GM12872 (cell line): ENCODE measurements around the gene BCHE.

Source experiments
- TF ChIP-seq, protein P1 (sequence below): IDR thresholded peaks from 3 replicates; pipeline ENCODE4 v1.5.1; 2011; ENCODE audit warnings: low read depth, mild to moderate bottlenecking, low read length, moderate library complexity; ENCODE audit not compliant: insufficient read depth

The BCHE gene

DNA sequence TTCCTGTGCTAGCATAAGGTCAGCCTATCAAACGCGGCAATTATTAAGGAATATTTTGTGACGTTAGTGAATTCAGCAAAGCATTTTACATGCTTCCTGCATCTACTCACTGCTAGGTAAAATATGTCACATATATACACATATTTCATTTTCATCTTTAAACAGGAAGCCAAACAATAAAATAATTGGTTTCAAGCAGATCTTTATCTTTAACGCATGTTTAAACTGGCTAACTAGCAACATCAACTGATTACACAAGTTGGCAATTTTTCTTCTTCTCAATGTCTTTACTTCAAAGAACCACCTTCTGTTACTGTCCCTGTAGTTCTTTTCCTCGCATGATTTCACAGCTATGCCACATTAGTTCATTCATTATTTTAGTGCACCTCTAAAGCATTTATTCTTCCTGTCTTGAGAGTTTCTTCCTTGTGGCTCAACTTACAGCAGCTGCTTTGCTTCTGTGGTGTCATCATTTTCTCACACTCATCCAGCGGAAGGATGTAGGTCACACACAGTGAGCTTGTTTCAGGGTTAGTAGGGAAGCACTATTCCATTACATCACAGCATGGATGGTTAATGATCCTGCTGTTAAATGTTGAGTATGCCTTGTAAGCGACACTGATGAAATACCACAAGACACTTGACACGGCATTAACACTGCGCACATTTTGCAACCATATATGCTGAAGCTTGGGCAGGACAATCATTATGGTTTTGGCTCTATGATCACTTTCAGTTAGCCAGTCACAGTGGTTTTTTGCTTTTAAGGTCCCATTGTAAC lies 2.3 kb upstream of the BCHE start:
- TF ChIP-seq, protein P1, sequence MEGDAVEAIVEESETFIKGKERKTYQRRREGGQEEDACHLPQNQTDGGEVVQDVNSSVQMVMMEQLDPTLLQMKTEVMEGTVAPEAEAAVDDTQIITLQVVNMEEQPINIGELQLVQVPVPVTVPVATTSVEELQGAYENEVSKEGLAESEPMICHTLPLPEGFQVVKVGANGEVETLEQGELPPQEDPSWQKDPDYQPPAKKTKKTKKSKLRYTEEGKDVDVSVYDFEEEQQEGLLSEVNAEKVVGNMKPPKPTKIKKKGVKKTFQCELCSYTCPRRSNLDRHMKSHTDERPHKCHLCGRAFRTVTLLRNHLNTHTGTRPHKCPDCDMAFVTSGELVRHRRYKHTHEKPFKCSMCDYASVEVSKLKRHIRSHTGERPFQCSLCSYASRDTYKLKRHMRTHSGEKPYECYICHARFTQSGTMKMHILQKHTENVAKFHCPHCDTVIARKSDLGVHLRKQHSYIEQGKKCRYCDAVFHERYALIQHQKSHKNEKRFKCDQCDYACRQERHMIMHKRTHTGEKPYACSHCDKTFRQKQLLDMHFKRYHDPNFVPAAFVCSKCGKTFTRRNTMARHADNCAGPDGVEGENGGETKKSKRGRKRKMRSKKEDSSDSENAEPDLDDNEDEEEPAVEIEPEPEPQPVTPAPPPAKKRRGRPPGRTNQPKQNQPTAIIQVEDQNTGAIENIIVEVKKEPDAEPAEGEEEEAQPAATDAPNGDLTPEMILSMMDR, result no peak

DNA sequence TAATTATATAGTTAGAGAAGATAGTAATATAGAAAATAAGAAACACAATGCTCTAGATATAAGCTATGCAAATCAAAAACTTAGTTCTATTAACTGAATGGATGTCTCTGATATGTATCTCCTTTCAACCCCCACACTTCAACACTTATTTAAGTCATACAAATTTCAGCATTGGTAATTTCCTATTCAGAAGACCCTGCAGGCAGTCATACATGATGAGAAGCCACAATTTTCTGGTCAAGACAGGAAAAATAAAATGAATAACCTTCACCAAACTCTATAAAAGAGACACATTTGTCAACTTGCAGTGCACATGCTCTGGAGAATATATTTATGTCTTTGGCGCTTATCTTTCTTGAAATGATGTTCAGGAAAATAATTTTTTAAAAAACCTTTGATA lies 578 bp upstream of the BCHE start:
- TF ChIP-seq, protein P1, result no peak

DNA sequence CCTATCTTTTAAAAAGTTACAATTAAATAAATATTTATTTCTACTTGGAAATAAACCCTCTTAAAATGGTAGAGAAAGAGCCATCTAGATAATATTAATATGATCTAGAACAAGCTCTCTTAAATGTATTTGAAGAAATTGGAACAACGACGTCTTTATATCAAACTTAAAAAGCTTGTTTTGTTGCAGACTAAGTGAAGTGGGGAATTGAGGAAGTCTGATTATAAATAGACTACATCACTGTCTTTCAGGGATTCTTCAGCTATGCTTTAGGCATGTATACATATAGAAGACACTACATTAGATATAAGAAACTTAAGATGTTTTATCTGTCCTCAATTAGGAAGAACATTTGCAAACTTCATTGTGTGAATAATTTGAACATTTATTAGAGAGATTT lies 1.8 kb downstream of the BCHE start:
- TF ChIP-seq, protein P1, result no peak

DNA sequence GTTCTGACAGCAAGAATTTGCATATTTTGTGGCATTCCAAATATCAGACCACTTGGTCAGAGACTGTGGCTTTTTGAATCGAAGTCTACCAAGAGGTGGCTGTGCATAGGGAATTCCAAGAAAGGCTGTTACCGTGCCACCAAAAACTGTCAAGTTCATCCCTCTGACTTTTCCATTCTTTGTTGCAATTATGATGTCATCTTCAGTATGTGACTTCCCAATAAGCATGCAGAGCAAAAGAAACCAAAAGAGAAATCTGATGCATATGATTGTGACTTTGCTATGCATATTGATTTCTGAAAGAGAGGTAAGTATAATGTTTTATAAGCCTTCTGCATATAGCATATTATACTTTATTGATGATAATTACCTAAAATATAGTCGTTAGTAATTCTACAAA lies 6.5 kb downstream of the BCHE start:
- TF ChIP-seq, protein P1, result no peak

DNA sequence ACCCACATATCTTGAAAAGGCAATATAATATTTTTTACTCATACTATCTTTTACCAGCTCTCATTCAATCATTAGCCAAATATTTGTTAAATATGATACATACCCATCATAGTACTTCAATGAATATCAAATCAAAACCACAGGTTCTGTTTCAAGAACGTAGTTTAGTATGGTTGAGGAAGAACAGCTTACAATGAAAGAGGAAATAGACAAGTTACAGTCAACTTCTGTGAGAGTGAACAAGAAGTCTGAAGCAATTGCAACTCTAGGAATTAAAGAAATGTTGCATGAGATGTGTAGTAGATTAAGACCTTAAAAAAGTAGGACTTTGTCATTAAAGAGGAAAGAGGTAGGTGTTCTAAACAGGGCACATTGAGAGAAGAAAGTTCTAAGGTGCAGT lies 9.3 kb downstream of the BCHE start:
- TF ChIP-seq, protein P1, result no peak

DNA sequence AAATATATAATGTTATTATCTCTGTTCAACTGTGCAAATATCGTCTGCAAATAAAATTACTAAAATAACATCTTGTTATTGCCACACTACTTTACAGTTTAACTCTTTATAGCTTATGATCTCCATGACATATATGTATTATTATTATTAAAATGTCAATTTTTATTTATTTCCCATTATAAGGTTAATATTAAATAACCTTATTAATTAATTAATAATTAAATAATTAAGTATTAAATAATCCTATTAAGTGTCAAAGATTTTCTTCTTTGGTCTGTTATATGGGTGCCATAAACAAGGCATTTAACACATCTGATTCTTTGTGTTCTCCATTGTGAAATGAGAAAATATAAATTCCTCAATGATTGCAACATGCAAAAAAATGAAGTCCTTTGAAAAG lies 10.0 kb downstream of the BCHE start:
- TF ChIP-seq, protein P1, result no peak

DNA sequence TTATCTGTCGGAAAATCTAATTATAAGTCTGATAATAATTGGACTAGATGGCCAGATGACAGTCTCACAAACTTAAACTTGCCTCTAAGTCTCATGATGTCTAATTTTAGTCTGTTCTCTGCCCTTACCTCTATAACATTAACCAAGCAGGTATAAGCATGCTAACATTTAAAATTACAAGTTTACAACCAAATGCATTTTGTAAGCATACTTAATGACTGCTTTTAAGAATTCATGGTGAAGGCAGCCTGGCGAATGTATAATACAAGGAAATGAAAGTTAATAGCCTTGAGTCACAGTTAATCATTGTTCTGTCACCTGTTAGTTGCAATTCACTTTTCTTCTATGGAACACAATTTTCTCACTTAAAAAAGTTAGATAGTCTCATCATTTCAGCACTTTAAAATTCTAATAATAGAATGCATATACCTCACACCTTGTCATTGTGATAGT lies 16.5 kb downstream of the BCHE start:
- TF ChIP-seq, protein P1, result no peak
